ENCODE data around the gene DCUN1D5. TPM values are rescaled to one million over a fixed set of nuclear protein-coding genes. Genes with fewer than 3 reads are reported as not detected.
A peak's percentile ranks its signal among the peaks of the same experiment; 100 is the strongest.

The DCUN1D5 gene
- total and polyA plus RNA-seq, 2 of the 13 experiments (the other 11 are each of a cell fraction or from before 2014, with no cell fraction given), result 32.9 to 46.7 TPM

DNA sequence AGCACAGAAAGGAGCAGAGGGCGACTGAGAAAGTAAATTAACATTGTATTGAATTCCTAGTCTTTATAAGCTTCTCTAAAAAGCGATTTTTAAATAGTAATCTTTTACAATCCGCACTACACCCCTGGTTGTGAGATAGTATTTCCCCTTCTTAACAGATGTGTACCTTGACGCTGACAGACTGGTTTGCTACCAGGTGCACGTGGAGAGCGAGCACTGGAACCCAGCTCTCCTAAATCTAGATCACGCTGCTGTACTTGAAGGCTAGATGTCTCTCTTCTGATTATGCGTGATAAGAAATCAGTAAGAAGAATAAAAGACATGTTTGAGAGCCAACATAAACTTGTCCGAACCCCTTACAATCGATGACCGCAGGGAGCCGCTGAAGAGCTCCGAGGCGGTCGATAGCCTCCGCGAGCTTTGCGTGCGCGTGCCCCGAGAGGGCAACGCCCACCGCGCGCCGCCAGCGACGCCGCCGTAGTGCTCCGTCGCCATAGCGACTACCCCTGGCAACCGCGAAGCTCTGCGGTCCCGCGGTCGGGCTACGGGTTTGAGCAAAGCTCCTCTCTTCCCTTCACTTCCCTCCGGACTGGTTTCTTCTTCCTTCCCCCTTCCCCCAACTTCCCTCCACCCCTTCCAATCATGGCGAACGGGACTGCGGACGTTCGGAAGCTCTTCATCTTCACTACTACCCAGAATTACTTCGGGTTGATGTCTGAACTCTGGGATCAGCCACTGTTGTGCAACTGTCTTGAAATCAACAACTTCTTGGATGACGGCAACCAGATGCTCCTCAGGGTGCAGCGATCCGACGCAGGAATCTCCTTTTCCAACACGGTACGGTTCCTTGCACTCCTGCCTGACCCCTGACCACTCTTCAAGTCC, 17.2 kb upstream of the DCUN1D5 start, which contains the start of gene DYNC2H1 (continued):
- TF ChIP-seq, protein P1, sequence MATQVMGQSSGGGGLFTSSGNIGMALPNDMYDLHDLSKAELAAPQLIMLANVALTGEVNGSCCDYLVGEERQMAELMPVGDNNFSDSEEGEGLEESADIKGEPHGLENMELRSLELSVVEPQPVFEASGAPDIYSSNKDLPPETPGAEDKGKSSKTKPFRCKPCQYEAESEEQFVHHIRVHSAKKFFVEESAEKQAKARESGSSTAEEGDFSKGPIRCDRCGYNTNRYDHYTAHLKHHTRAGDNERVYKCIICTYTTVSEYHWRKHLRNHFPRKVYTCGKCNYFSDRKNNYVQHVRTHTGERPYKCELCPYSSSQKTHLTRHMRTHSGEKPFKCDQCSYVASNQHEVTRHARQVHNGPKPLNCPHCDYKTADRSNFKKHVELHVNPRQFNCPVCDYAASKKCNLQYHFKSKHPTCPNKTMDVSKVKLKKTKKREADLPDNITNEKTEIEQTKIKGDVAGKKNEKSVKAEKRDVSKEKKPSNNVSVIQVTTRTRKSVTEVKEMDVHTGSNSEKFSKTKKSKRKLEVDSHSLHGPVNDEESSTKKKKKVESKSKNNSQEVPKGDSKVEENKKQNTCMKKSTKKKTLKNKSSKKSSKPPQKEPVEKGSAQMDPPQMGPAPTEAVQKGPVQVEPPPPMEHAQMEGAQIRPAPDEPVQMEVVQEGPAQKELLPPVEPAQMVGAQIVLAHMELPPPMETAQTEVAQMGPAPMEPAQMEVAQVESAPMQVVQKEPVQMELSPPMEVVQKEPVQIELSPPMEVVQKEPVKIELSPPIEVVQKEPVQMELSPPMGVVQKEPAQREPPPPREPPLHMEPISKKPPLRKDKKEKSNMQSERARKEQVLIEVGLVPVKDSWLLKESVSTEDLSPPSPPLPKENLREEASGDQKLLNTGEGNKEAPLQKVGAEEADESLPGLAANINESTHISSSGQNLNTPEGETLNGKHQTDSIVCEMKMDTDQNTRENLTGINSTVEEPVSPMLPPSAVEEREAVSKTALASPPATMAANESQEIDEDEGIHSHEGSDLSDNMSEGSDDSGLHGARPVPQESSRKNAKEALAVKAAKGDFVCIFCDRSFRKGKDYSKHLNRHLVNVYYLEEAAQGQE (IDR thresholded peaks at IDR 0.05; ENCODE audit: borderline replicate concordance in 1 of 2, low read depth in 1 of 2, low read length in 2 of 2), result no peak
- TF ChIP-seq KDM3A (CRISPR knock-in tag; IDR thresholded peaks at IDR 0.05; ENCODE audit: low read depth), result 0 out of 2 replicates have a peak, but pooled peaks have one; percentile 70
- TF ChIP-seq GABPA (IDR thresholded peaks at IDR 0.05; ENCODE audit: low read depth, low read length), result no peak
- TF ChIP-seq GABPA (CRISPR knock-in tag; IDR thresholded peaks at IDR 0.05; ENCODE audit: low read depth), result no peak
- TF ChIP-seq ZNF546 (CRISPR knock-in tag; conservative IDR thresholded peaks at IDR 0.05), result no peak
- TF ChIP-seq, protein P2, sequence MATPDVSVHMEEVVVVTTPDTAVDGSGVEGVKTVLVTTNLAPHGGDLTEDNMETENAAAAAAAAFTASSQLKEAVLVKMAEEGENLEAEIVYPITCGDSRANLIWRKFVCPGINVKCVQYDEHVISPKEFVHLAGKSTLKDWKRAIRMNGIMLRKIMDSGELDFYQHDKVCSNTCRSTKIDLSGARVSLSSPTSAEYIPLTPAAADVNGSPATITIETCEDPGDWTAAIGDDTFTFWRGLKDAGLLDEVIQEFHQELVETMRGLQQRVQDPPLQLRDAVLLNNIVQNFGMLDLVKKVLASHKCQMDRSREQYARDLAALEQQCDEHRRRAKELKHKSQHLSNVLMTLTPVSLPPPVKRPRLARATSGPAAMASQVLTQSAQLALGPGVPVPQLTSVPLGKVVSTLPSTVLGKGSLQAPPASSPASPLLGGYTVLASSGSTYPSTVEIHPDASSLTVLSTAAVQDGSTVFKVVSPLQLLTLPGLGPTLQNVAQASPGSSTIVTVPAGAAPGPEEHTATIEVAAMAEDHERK (CRISPR knock-in tag; IDR thresholded peaks at IDR 0.05; ENCODE audit: low read depth), result peak; percentile 94
- TF ChIP-seq NCOA2 (CRISPR knock-in tag; IDR thresholded peaks at IDR 0.05), result peak; percentile 32; the same call in 1 of the 2 replicates
- TF ChIP-seq KLF13 (CRISPR knock-in tag; IDR thresholded peaks at IDR 0.05), result no peak
- TF ChIP-seq ZNF260 (CRISPR knock-in tag; IDR thresholded peaks at IDR 0.05; ENCODE audit: borderline replicate concordance, low read depth), result no peak
- TF ChIP-seq TBL1XR1 (IDR thresholded peaks at IDR 0.05; ENCODE audit: borderline replicate concordance, low read length, partially characterized antibody), result no peak
- TF ChIP-seq ZNF781 (CRISPR knock-in tag; IDR thresholded peaks at IDR 0.05; ENCODE audit: borderline replicate concordance, not compliant biosample characterization), result no peak
- no peak for TF ChIP-seq ZNF256 (CRISPR knock-in tag; conservative IDR thresholded peaks at IDR 0.05)
- TF ChIP-seq TARDBP (CRISPR knock-in tag; IDR thresholded peaks at IDR 0.05), result peak; percentile 60; the same call in 1 of the 2 replicates
- no peak for TF ChIP-seq ZNF230 (CRISPR knock-in tag; IDR thresholded peaks at IDR 0.05)
- TF ChIP-seq CC2D1A (CRISPR knock-in tag; IDR thresholded peaks at IDR 0.05), result no peak
- TF ChIP-seq, protein P3, sequence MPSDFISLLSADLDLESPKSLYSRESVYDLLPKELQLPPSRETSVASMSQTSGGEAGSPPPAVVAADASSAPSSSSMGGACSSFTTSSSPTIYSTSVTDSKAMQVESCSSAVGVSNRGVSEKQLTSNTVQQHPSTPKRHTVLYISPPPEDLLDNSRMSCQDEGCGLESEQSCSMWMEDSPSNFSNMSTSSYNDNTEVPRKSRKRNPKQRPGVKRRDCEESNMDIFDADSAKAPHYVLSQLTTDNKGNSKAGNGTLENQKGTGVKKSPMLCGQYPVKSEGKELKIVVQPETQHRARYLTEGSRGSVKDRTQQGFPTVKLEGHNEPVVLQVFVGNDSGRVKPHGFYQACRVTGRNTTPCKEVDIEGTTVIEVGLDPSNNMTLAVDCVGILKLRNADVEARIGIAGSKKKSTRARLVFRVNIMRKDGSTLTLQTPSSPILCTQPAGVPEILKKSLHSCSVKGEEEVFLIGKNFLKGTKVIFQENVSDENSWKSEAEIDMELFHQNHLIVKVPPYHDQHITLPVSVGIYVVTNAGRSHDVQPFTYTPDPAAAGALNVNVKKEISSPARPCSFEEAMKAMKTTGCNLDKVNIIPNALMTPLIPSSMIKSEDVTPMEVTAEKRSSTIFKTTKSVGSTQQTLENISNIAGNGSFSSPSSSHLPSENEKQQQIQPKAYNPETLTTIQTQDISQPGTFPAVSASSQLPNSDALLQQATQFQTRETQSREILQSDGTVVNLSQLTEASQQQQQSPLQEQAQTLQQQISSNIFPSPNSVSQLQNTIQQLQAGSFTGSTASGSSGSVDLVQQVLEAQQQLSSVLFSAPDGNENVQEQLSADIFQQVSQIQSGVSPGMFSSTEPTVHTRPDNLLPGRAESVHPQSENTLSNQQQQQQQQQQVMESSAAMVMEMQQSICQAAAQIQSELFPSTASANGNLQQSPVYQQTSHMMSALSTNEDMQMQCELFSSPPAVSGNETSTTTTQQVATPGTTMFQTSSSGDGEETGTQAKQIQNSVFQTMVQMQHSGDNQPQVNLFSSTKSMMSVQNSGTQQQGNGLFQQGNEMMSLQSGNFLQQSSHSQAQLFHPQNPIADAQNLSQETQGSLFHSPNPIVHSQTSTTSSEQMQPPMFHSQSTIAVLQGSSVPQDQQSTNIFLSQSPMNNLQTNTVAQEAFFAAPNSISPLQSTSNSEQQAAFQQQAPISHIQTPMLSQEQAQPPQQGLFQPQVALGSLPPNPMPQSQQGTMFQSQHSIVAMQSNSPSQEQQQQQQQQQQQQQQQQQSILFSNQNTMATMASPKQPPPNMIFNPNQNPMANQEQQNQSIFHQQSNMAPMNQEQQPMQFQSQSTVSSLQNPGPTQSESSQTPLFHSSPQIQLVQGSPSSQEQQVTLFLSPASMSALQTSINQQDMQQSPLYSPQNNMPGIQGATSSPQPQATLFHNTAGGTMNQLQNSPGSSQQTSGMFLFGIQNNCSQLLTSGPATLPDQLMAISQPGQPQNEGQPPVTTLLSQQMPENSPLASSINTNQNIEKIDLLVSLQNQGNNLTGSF (CRISPR knock-in tag; IDR thresholded peaks at IDR 0.05), result no peak
- TF ChIP-seq ZNF543 (CRISPR knock-in tag; IDR thresholded peaks at IDR 0.05), result no peak
- no peak for TF ChIP-seq CENPX (CRISPR knock-in tag; IDR thresholded peaks at IDR 0.05)
- TF ChIP-seq ZNF121 (CRISPR knock-in tag; IDR thresholded peaks at IDR 0.05), result no peak
- TF ChIP-seq GZF1 (CRISPR knock-in tag; IDR thresholded peaks at IDR 0.05), result no peak
